ENCODE data around the gene TLCD1. TPM values are rescaled to one million over a fixed set of nuclear protein-coding genes. Genes with fewer than 3 reads are reported as not detected.

Gene TLCD1
- total RNA-seq, 1 experiment from 2014 or later = 50.7 TPM

DNA sequence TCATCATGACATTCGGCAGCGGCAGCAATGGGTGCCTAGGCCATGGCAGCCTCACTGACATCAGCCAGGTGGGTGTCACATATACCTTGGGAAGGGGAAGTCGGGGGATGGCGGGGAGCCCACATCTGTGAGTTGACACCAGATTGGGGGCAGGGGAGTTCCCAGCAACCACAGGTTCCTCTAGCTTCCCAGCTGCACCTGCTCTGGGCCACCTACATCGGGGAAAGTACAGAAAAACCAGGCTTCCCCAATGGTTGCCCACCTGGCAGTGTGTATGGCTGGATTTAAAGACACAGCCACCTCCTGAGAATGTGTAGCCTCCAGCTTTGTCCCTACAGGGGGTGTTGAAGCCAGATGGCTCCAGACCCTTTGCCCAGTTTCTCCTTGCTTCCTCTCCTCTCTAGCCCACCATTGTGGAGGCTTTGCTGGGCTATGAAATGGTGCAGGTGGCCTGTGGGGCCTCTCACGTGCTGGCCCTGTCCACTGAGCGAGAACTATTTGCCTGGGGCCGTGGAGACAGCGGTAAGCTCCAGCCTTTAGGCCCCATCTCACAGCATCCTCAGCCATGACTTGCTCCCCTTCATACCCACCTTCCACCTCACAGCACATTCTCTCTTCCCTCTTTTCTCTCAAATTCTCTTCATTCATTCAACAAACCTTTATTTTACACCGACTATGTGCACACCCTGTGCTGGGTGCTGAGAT lies 12.8 kb upstream of the TLCD1 start:
- Mint-ChIP-seq H3K4me1 (peaks cover 3% of the 10 kb centered on the region in 2 experiments; a peak in 2 of 4 replicates), H3K4me3 (no peak overlapping the region; a peak in 1 of 5 replicates), H3K27me3 (ENCODE audit: low read depth) (no peaks in the 10 kb centered on the region), H3K27ac (no peak overlapping the region), H3K9me3 (no peaks in the 10 kb centered on the region), H3K36me3 (ENCODE audit: insufficient read depth in 1 of 3, low read depth in 3 of 3) (peaks cover 19 to 52% (median 28%) of the 10 kb centered on the region in 3 experiments; a peak in 6 of 7 replicates)
- H3K23ac ChIP-seq (ENCODE audit: insufficient read length, low read depth, low read length) = no peak overlapping the region
- no peak overlapping the region for H3K4ac ChIP-seq (ENCODE audit: low read depth, low read length)
- no peaks in the 10 kb centered on the region for H4K20me1 ChIP-seq (ENCODE audit: control insufficient read depth, insufficient read depth, insufficient read length)
- no peaks in the 10 kb centered on the region for H3K79me1 ChIP-seq (ENCODE audit: insufficient read depth, low read depth, low read length, poor library complexity, severe bottlenecking)
- no peak overlapping the region for H3K4me2 ChIP-seq (ENCODE audit: insufficient read depth, insufficient read length, low read length)
- DNase-seq = no peak
- H2BK15ac ChIP-seq (ENCODE audit: low read depth, low read length) = no peak overlapping the region
- no peak overlapping the region for H3K27ac ChIP-seq (ENCODE audit: insufficient read length, low read depth, low read length)
- no peak overlapping the region for H4K91ac ChIP-seq (ENCODE audit: insufficient read length, low read depth, low read length)
- no peak overlapping the region for H2BK20ac ChIP-seq (ENCODE audit: low read depth, low read length, poor library complexity, severe bottlenecking)
- no peak overlapping the region for H3K56ac ChIP-seq (ENCODE audit: insufficient read length, low read depth, low read length)
- H2AFZ ChIP-seq (ENCODE audit: low read length) = no peak overlapping the region
- no peak overlapping the region for H3K14ac ChIP-seq (ENCODE audit: insufficient read depth, low read length)
- H3K9me3 ChIP-seq (ENCODE audit: control insufficient read depth, low read depth, low read length) = no peaks in the 10 kb centered on the region
- peaks cover 9% of the 10 kb centered on the region for H3K23me2 ChIP-seq (ENCODE audit: insufficient read length, low read depth, low read length, poor library complexity, severe bottlenecking)
- H3K18ac ChIP-seq (ENCODE audit: insufficient read length, low read depth, low read length) = no peak overlapping the region
- H3K4me1 ChIP-seq (ENCODE audit: insufficient read depth, low read length) = no peaks in the 10 kb centered on the region
- no peak overlapping the region for H2BK12ac ChIP-seq (ENCODE audit: insufficient read length, low read depth, low read length)
- H4K5ac ChIP-seq (ENCODE audit: insufficient read length, low read depth, low read length) = no peak overlapping the region
- H3K79me2 ChIP-seq (ENCODE audit: insufficient read depth, low read length) = no peaks in the 10 kb centered on the region
- 100% methylated on average over 1 of the region's 10 CpGs for WGBS (ENCODE audit: extremely low coverage, insufficient read length, low lambda C conversion rate)
- no peaks in the 10 kb centered on the region for H3K27me3 ChIP-seq (ENCODE audit: insufficient read depth, low read length)
- H2AK5ac ChIP-seq (ENCODE audit: insufficient read length, low read length) = no peak overlapping the region
- H3T11ph ChIP-seq (ENCODE audit: low read length) = no peak overlapping the region
- no peak overlapping the region for H4K8ac ChIP-seq (replicated peaks; ENCODE audit: insufficient read length, low read depth, low read length)
- TF ChIP-seq, protein P1, sequence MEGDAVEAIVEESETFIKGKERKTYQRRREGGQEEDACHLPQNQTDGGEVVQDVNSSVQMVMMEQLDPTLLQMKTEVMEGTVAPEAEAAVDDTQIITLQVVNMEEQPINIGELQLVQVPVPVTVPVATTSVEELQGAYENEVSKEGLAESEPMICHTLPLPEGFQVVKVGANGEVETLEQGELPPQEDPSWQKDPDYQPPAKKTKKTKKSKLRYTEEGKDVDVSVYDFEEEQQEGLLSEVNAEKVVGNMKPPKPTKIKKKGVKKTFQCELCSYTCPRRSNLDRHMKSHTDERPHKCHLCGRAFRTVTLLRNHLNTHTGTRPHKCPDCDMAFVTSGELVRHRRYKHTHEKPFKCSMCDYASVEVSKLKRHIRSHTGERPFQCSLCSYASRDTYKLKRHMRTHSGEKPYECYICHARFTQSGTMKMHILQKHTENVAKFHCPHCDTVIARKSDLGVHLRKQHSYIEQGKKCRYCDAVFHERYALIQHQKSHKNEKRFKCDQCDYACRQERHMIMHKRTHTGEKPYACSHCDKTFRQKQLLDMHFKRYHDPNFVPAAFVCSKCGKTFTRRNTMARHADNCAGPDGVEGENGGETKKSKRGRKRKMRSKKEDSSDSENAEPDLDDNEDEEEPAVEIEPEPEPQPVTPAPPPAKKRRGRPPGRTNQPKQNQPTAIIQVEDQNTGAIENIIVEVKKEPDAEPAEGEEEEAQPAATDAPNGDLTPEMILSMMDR (conservative IDR thresholded peaks at IDR 0.05) = no peak
- H2BK120ac ChIP-seq (ENCODE audit: low read depth, low read length, poor library complexity, severe bottlenecking) = no peak overlapping the region
- H2BK5ac ChIP-seq (ENCODE audit: insufficient read length, low read length) = no peak overlapping the region
- no peak overlapping the region for H3K9ac ChIP-seq (ENCODE audit: extremely low read depth, insufficient read length, low read length)

Data from H9 (cell line).